Bronchial epithelial cell (primary cell): Measurements from ENCODE around the gene CLDN22. TPM values are rescaled to one million over a fixed set of nuclear protein-coding genes. Genes with fewer than 3 reads are reported as not detected.

Experiments
- DNase-seq: peaks from one replicate; pipeline ENCODE4 v3.0.0-alpha.2; 2010; ENCODE audit warnings: low read depth
- FAIRE-seq: peaks from 2 replicates; lab custom pipeline; 2011; peaks lifted over from hg19 to GRCh38; lab: Jason Lieb, UNC
- H3K27me3 ChIP-seq: 2 replicates; pipeline ENCODE4 v1.5.1; 2011; ENCODE audit warnings: low read length; ENCODE audit not compliant: control insufficient read depth, insufficient read depth
- H3K36me3 ChIP-seq: 2 replicates; pipeline ENCODE4 v1.5.1; 2011; ENCODE audit warnings: low read length; ENCODE audit not compliant: control insufficient read depth, insufficient read depth
- H3K4me3 ChIP-seq: 2 replicates; pipeline ENCODE4 v1.5.1; 2011; ENCODE audit warnings: mild to moderate bottlenecking, low read depth, low read length, control low read depth
- total RNA-seq: library from RNA; depleted of rRNA; stranded (reverse); fragments of >200 nt; gene quantifications from 2 replicates; pipeline ENCODE4 v1.2.1, GENCODE V29; 2014
- TF ChIP-seq, protein P1 (sequence below): IDR thresholded peaks from 2 replicates; pipeline ENCODE4 v1.5.1; 2011; ENCODE audit warnings: mild to moderate bottlenecking, moderate library complexity, low read length, control low read depth, inconsistent platforms; ENCODE audit not compliant: insufficient read depth, severe bottlenecking

The CLDN22 gene
- total RNA-seq, 1 donor from 2014 or later: not detected

DNA sequence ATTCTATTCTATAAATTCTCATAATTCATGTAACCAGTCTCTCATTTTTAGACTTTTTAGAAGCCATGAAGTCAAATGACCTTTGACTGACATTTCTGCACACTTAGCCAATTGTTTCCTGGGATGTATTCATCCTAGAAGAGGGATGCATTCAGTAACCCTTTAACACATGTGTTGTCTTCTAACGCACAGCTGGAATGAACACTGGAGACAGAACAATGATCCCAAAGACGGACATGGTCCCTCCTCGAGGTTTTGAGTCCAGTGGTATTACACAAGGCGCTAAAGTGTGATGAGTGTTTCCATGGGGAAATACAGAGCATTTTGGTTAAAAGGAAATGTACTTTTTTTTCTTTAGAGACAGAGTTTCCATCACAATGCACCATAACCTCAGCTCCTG, 42.0 kb upstream of the CLDN22 start:
- H3K4me3 ChIP-seq: no peak overlapping the region
- DNase-seq: no peak
- H3K27me3 ChIP-seq: no peaks in the 10 kb centered on the region
- TF ChIP-seq, protein P1, sequence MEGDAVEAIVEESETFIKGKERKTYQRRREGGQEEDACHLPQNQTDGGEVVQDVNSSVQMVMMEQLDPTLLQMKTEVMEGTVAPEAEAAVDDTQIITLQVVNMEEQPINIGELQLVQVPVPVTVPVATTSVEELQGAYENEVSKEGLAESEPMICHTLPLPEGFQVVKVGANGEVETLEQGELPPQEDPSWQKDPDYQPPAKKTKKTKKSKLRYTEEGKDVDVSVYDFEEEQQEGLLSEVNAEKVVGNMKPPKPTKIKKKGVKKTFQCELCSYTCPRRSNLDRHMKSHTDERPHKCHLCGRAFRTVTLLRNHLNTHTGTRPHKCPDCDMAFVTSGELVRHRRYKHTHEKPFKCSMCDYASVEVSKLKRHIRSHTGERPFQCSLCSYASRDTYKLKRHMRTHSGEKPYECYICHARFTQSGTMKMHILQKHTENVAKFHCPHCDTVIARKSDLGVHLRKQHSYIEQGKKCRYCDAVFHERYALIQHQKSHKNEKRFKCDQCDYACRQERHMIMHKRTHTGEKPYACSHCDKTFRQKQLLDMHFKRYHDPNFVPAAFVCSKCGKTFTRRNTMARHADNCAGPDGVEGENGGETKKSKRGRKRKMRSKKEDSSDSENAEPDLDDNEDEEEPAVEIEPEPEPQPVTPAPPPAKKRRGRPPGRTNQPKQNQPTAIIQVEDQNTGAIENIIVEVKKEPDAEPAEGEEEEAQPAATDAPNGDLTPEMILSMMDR: no peak
- no peaks in the 10 kb centered on the region for H3K36me3 ChIP-seq
- no peak for FAIRE-seq

DNA sequence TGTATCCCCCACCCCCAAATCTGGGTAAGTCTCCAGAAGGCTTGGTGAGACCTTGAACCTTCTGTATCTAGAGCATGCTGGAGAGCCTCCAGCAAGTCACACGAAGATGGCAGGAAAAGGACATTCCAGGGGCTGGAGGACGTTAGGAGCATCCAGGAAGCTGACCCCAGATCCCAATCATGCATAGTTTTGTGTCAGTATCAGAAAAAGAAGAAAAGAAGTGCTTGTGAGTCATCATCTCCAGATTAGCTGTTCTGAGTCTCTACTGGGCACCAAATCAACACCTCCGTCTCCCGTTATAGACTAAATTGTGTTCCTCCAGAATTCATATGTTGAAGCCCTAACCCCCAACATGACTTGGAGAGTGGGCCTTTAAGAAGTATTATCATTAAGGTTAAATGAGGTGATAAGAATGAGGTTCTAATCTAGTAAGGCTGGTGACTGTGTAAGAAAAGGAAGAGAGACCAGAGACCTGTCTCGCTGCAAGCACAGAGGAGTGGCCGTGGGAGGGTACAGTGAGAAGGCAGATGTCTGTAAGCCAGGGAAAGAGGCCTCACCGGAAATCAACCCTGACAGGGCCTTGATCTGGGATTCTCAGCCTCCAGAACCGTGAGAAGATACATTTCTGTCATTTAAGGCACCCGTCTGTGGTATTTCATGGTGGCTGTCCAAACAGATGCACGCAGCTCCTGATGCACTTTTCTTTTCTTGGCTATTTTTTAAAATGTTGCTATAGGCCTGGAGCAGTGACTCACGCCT, 40.3 kb upstream of the CLDN22 start:
- TF ChIP-seq, protein P1: no peak
- no peaks in the 10 kb centered on the region for H3K36me3 ChIP-seq
- FAIRE-seq (no peak), DNase-seq (peak; percentile 34)
- no peaks in the 10 kb centered on the region for H3K27me3 ChIP-seq
- no peak overlapping the region for H3K4me3 ChIP-seq

DNA sequence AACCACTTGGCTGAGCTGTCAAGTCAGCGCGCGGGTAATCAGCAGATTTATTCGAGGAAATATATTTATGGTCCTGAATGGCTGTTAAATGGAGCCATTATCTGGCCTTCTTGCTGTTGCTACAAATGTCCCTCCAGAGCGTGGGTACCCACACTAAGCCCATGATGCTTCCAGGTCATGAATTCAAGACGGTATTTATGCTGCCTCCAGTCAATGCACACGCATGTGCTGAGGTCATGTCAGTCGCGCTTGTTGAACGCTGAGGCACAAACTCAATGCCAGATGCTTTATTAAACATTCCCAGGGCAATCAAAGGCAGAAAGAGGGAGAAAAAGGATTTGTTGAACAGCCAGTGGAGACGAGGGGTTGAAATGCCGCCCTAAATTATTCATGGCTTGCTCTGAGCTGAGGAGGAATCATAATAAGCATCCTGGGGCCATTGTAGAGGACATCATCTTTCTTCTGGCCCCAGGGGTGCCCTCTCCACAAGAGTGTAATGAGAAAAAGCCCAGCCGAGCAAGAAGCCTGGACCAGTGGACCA, 38.2 kb upstream of the CLDN22 start:
- TF ChIP-seq, protein P1: no peak
- peak; percentile 55 for FAIRE-seq
- H3K36me3 ChIP-seq: no peaks in the 10 kb centered on the region
- DNase-seq: no peak
- no peaks in the 10 kb centered on the region for H3K27me3 ChIP-seq
- no peak overlapping the region for H3K4me3 ChIP-seq

DNA sequence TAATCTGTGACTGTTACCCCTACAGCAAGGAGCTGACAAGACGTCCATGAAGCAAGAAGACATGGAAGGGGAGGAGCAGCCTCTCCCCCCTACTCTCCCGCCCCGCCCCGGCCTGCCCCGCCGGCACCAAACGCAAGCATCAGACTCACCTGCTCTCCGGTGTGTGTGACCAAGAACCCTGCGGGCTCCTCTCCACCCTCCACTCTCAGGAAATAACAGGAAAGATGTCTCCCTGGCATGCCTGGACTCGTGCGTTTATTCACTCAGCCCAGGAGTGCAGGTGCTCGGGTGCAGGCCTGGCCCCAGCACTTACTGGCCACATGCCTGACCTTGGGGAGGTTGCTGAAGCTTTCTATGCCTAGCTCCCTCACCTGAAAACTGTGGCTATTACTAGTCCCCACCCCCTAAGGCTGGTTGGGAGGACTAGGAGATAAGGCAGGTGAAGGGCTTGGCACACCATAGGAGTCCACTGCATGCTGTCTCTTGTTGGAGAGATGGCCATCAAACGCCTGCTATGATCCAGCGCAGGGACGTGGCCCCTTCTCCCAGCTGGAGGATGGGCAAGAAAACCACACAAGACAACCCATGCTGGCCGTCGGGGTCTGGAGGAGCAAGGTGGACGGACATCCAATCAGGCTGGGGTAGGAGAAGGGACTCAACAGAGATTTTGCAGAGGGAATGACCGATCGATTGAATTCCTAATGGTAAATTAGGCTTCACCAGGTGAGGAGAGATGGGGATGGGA, 37.0 kb upstream of the CLDN22 start:
- TF ChIP-seq, protein P1: no peak
- DNase-seq: peak; percentile 94
- H3K36me3 ChIP-seq: no peaks in the 10 kb centered on the region
- FAIRE-seq: no peak
- H3K27me3 ChIP-seq: no peaks in the 10 kb centered on the region
- H3K4me3 ChIP-seq: no peak overlapping the region

DNA sequence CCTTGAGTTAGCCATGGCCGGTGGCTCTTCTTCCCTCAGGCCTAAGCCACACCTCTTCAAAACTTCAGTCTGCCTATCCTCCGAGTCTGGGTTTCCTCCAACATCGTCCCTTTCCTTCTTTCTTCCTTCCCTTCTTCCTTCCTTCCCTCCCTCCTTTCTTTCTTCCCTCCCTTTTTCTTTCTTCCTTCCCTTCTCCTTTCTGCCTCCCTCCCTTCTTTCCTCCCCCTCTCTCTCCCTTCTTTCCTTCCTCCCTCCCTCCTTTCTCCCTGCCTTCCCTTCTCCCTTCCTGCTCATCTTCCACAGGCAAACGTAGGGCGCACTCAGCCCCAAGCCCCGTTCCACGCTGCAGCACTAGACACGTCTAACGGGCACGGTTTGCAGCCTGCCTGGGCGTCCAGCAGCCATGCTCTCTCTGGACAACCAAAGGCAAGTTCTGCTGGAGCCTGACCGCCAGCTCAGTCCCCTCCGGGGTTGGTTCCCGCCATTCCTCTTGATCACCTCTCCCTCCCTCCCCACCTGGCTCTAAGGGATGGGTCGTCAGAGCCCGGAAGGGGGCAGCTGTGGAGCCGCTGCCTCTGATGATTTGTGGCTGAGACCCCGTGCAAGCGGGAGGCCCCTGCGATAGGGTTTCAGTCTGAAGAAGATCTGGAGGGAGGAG, 36.2 kb upstream of the CLDN22 start:
- no peak for FAIRE-seq

More for the DNA sequence above, 36.2 kb upstream of the CLDN22 start:
- H3K4me3 ChIP-seq: no peak overlapping the region
- TF ChIP-seq, protein P1: no peak
- no peaks in the 10 kb centered on the region for H3K36me3 ChIP-seq
- no peak for DNase-seq
- H3K27me3 ChIP-seq: no peaks in the 10 kb centered on the region
